ENCODE data around the gene MYO16. TPM values are rescaled to one million over a fixed set of nuclear protein-coding genes. Genes with fewer than 3 reads are reported as not detected.
A peak's percentile ranks its signal among the peaks of the same experiment; 100 is the strongest.

The MYO16 gene
- total and polyA plus RNA-seq, 2 of the 4 experiments (the other 2 are of a cell fraction): under 0.01 to 0.03 TPM

GRCh38 chr13:108922108-108922507, 292.7 kb downstream of the MYO16 start:
- Histone ChIP-seq H4K5ac (ENCODE audit: low read depth, low read length) (no peak overlapping the region), H2BK15ac (ENCODE audit: low read depth, low read length) (no peak overlapping the region), H2BK5ac (ENCODE audit: low read depth, low read length, poor library complexity, severe bottlenecking) (no peak overlapping the region), H3K18ac (ENCODE audit: low read depth, low read length) (no peak overlapping the region), H2AK5ac (ENCODE audit: low read depth, low read length) (no peak overlapping the region), H3K4me3 (ENCODE audit: insufficient read depth, low read depth, low read length) (no peak overlapping the region), H2AFZ (replicated peaks; ENCODE audit: low read length, poor library complexity) (no peak overlapping the region), H3K23ac (ENCODE audit: low read depth, low read length) (no peak overlapping the region), H3K4me1 (ENCODE audit: control insufficient read depth, insufficient read depth, low read length) (peaks cover 4% of the 10 kb centered on the region), H3K79me1 (ENCODE audit: low read depth in 1 of 2, low read length in 2 of 2) (no peaks in the 10 kb centered on the region), H3K14ac (replicated peaks; ENCODE audit: low read depth, low read length) (no peak overlapping the region), H4K91ac (ENCODE audit: insufficient read depth, low read depth, low read length) (no peak overlapping the region), H3K36me3 (ENCODE audit: control insufficient read depth, insufficient read depth, low read length) (no peaks in the 10 kb centered on the region), H3K56ac (ENCODE audit: extremely low read depth, insufficient read depth, low read length) (no peak overlapping the region), H4K20me1 (ENCODE audit: insufficient read depth, low read length) (no peaks in the 10 kb centered on the region), H3K27me3 (ENCODE audit: control insufficient read depth, insufficient read depth, low read length) (no peaks in the 10 kb centered on the region), H3K4ac (ENCODE audit: low read depth, low read length) (no peak overlapping the region), H2BK20ac (ENCODE audit: low read depth, low read length) (no peak overlapping the region), H3K9ac (ENCODE audit: low read depth, low read length) (no peak overlapping the region), H2AK9ac (replicated peaks; ENCODE audit: low read depth, low read length, poor library complexity) (no peak overlapping the region), H2BK120ac (ENCODE audit: low read depth, low read length) (peak overlapping the region; percentile 5; the same call in 1 of the 2 replicates), H3K27ac (ENCODE audit: insufficient read depth, low read length) (no peak overlapping the region), H3K4me2 (ENCODE audit: low read depth, low read length) (no peak overlapping the region), H3K9me3 (ENCODE audit: control insufficient read depth, insufficient read depth, low read length) (no peaks in the 10 kb centered on the region), H3K9me1 (ENCODE audit: insufficient read depth, low read length) (peaks cover 2% of the 10 kb centered on the region; the same call in 1 of the 2 replicates), H4K8ac (ENCODE audit: low read depth in 2 of 2, low read length in 2 of 2) (no peak overlapping the region)
- no CpG with 5 or more reads among the region's 5 CpGs for WGBS, 2 experiments (ENCODE audit: extremely low coverage in 2 of 2, insufficient read length in 1 of 2)
- intact Hi-C loops (cut with micrococcal nuclease): no loop called here
- BruUV-seq (replicated peaks): no TSS peak
- in situ Hi-C loops (cut with MboI; ENCODE audit: low sequenced_read_pairs): no loop called here
- DNase-seq (no peak), ATAC-seq (ENCODE audit: low read depth) (no peak)
- ChIA-PET POLR2A (ENCODE audit: unreplicated experiment) (no interaction called here), CTCF (no interaction called here)
- TF ChIP-seq FOS (IDR thresholded peaks at IDR 0.05; ENCODE audit: low read depth, low read length): no peak
- no peak for TF ChIP-seq NFE2L2 (IDR thresholded peaks at IDR 0.05; ENCODE audit: low read depth, low read length)
- no peak for TF ChIP-seq SMC3 (IDR thresholded peaks at IDR 0.05; ENCODE audit: low read depth, low read length)
- no peak for TF ChIP-seq POLR2A (IDR thresholded peaks at IDR 0.05; ENCODE audit: low read depth, low read length)
- TF ChIP-seq MAFK (IDR thresholded peaks at IDR 0.05; ENCODE audit: low read depth, low read length): no peak
- TF ChIP-seq BHLHE40 (IDR thresholded peaks at IDR 0.05; ENCODE audit: low read depth, low read length): no peak
- no peak for TF ChIP-seq USF2 (IDR thresholded peaks at IDR 0.05; ENCODE audit: low read depth, low read length)
- TF ChIP-seq MAZ (IDR thresholded peaks at IDR 0.05; ENCODE audit: borderline replicate concordance, low read depth, low read length): no peak
- no peak for TF ChIP-seq CHD1 (IDR thresholded peaks at IDR 0.05; ENCODE audit: low read depth, low read length)
- dilution Hi-C loops (cut with HindIII; ENCODE audit: low sequenced_read_pairs, unreplicated experiment): no loop called here
